Activated CD4-positive, alpha-beta memory T cell treated with anti-CD3 and anti-CD28 coated beads for 36 hours (primary cell): Measurements from ENCODE around the gene SMIM14. TPM values are rescaled to one million over a fixed set of nuclear protein-coding genes. Genes with fewer than 3 reads are reported as not detected.
"Not testable (repeated sequence)": the region's sequence is repeated elsewhere in the genome, so short reads cannot be mapped to it uniquely, and the experiment has no call there.

ENCODE experiments used
- CTCF ChIA-PET: fragments of 350-600 bp; sonication (Branson Sonifier 250); formaldehyde crosslinking; loops from one replicate; lab custom pipeline; 2021; ENCODE audit warnings: antibody characterized with exemption, inconsistent platforms; lab: Charles Lee
- POLR2A ChIA-PET: fragments of 350-600 bp; sonication (Branson Sonifier 250); formaldehyde crosslinking; loops from one replicate; lab custom pipeline; 2021; ENCODE audit warnings: antibody characterized with exemption; lab: Charles Lee
- DNase-seq: peaks from one replicate; pipeline ENCODE4 v3.0.0-alpha.2; 2020
- H3K27ac Mint-ChIP-seq: one replicate; pipeline ENCODE4 v1.8.0; 2021; ENCODE audit warnings: mixed read lengths
- H3K27me3 Mint-ChIP-seq: one replicate; pipeline ENCODE4 v1.8.0; 2021; ENCODE audit warnings: mixed read lengths
- H3K36me3 Mint-ChIP-seq: one replicate; pipeline ENCODE4 v1.8.0; 2021; ENCODE audit warnings: mixed read lengths
- H3K4me1 Mint-ChIP-seq: one replicate; pipeline ENCODE4 v1.8.0; 2021; ENCODE audit warnings: low read depth, mixed read lengths
- H3K4me3 Mint-ChIP-seq: one replicate; pipeline ENCODE4 v1.8.0; 2021; ENCODE audit warnings: mild to moderate bottlenecking, mixed read lengths
- H3K9me3 Mint-ChIP-seq: one replicate; pipeline ENCODE4 v1.8.0; 2021; ENCODE audit warnings: mixed read lengths
- intact Hi-C: fragments of 100-400 bp; cut with micrococcal nuclease; formaldehyde crosslinking; loops from one replicate; pipeline ENCODE4 v1.15.1; 2023
- total RNA-seq, 2 experiments: library from RNA; stranded (reverse); gene quantifications; one replicate each; pipeline ENCODE4 v1.2.3, GENCODE V29; 2021

Gene SMIM14
- total RNA-seq, 2 experiments from 2014 or later, result 4.9 to 5.6 TPM

GRCh38 chr4:39504538-39504937 is 134.1 kb downstream of the SMIM14 start:
- intact Hi-C loops, result no loop called here
- Mint-ChIP-seq H3K27me3 (no peaks in the 10 kb centered on the region), H3K4me1 (no peaks in the 10 kb centered on the region), H3K27ac (no peak overlapping the region), H3K36me3 (peaks cover 29% of the 10 kb centered on the region), H3K9me3 (no peaks in the 10 kb centered on the region), H3K4me3 (no peak overlapping the region)
- ChIA-PET POLR2A (no interaction called here), CTCF (interaction anchor here (1.2 kb wide), 1 partner anchor 34 kb away, joined by 3 read pairs; no protein-coding TSS in a partner anchor)
- no peak for DNase-seq

- H3K4me3 Mint-ChIP-seq, H3K27me3 Mint-ChIP-seq, intact Hi-C loops, POLR2A ChIA-PET, CTCF ChIA-PET, H3K27ac Mint-ChIP-seq, H3K4me1 Mint-ChIP-seq, H3K9me3 Mint-ChIP-seq, DNase-seq: not testable (repeated sequence)
- H3K36me3 Mint-ChIP-seq, result peaks cover 26% of the 10 kb centered on the region
Observed at GRCh38 chr4:39502664-39503035, 136.0 kb downstream of the SMIM14 start.

GRCh38 chr4:39502019-39502663 is 136.5 kb downstream of the SMIM14 start:
- Mint-ChIP-seq H3K4me3 (no peak overlapping the region), H3K9me3 (no peaks in the 10 kb centered on the region), H3K4me1 (no peaks in the 10 kb centered on the region), H3K27me3 (no peaks in the 10 kb centered on the region), H3K36me3 (peaks cover 26% of the 10 kb centered on the region), H3K27ac (no peak overlapping the region)
- CTCF ChIA-PET, result no interaction called here
- DNase-seq, result no peak
- intact Hi-C loops, result no loop called here
- POLR2A ChIA-PET, result no interaction called here

- Mint-ChIP-seq H3K27ac (no peak overlapping the region), H3K4me1 (no peaks in the 10 kb centered on the region), H3K4me3 (no peak overlapping the region), H3K36me3 (peaks cover 16% of the 10 kb centered on the region), H3K27me3 (no peaks in the 10 kb centered on the region), H3K9me3 (no peaks in the 10 kb centered on the region)
- intact Hi-C loops, result no loop called here
- no peak for DNase-seq
- ChIA-PET CTCF (no interaction called here), POLR2A (interaction anchor here (0.6 kb wide), 1 partner anchor 255 kb away, joined by 3 read pairs; no protein-coding TSS in a partner anchor)
Observed at GRCh38 chr4:39498727-39499020, 140.0 kb downstream of the SMIM14 start.

- ChIA-PET CTCF (no interaction called here), POLR2A (interaction anchor here (0.6 kb wide), 1 partner anchor 255 kb away, joined by 3 read pairs; no protein-coding TSS in a partner anchor)
- H3K4me3 Mint-ChIP-seq, result no peak overlapping the region
- DNase-seq, result no peak
- no peaks in the 10 kb centered on the region for H3K4me1 Mint-ChIP-seq
- H3K27me3 Mint-ChIP-seq, result no peaks in the 10 kb centered on the region
- no peaks in the 10 kb centered on the region for H3K9me3 Mint-ChIP-seq
- H3K36me3 Mint-ChIP-seq, result peaks cover 11% of the 10 kb centered on the region
- H3K27ac Mint-ChIP-seq, result no peak overlapping the region
- intact Hi-C loops, result no loop called here
Observed at GRCh38 chr4:39497909-39498726, 140.5 kb downstream of the SMIM14 start.

Other genes starting within 250 kb of the SMIM14 start
- not detected for gene KLB, start 231.9 kb downstream of the SMIM14 start, total RNA-seq
- 1,000 to 10,000 TPM; 2,178 to 2,222 TPM for gene RPL9, start 179.9 kb downstream of the SMIM14 start, total RNA-seq
- gene LIAS, start 179.8 kb downstream of the SMIM14 start, total RNA-seq, result 10 to 100 TPM; 23.2 to 23.7 TPM
- 10 to 100 TPM; 28.7 to 32.9 TPM for gene UGDH, start 111.4 kb downstream of the SMIM14 start, total RNA-seq
- 10 to 100 TPM; 81.4 to 83.5 TPM for gene UBE2K, start 59.3 kb upstream of the SMIM14 start, total RNA-seq